Natural killer cell (primary cell): ENCODE results near the gene RYR2. TPM values are rescaled to one million over a fixed set of nuclear protein-coding genes. Genes with fewer than 3 reads are reported as not detected.

Experiments used
- ATAC-seq, 3 donors: fragments of 150-1000 bp in 2 of 3; fragments of 200-7000 bp in 1 of 3; cut with Tn5 transposase; 1 replicate in 1 of 3; 2 replicates in 2 of 3; pipeline ENCODE4 v1.10.0; 2021; ENCODE audit warnings: mild to moderate bottlenecking in 2 of 3, moderate library complexity in 2 of 3
- DNase-seq, 2 donors: peaks; one replicate each; pipeline versions ENCODE4 v3.0.0 to v3.0.0-alpha.2; 2013 to 2021; ENCODE audit warnings: mixed read lengths in 1 of 2
- H3K27ac ChIP-seq: one replicate; pipeline ENCODE4 v1.5.1; 2013; ENCODE audit warnings: mild to moderate bottlenecking, low read length
- H3K27me3 ChIP-seq: one replicate; pipeline ENCODE4 v1.6.1; 2013; ENCODE audit warnings: low read length; ENCODE audit not compliant: control insufficient read depth, insufficient read depth
- H3K36me3 ChIP-seq: one replicate; pipeline ENCODE4 v1.6.1; 2013; ENCODE audit warnings: low read length; ENCODE audit not compliant: control insufficient read depth, insufficient read depth
- H3K4me1 ChIP-seq: one replicate; pipeline ENCODE4 v1.6.1; 2013; ENCODE audit warnings: low read length; ENCODE audit not compliant: control insufficient read depth, insufficient read depth
- H3K4me3 ChIP-seq: one replicate; pipeline ENCODE4 v1.5.1; 2013; ENCODE audit warnings: low read length
- H3K9me3 ChIP-seq: one replicate; pipeline ENCODE4 v1.6.1; 2013; ENCODE audit warnings: low read length; ENCODE audit not compliant: control insufficient read depth, insufficient read depth
- H3K27ac Mint-ChIP-seq, 2 donors: one replicate each; pipeline ENCODE4 v1.8.0; 2022; ENCODE audit warnings: mild to moderate bottlenecking in 2 of 2, mixed read lengths in 2 of 2, moderate library complexity in 1 of 2
- H3K27me3 Mint-ChIP-seq, 2 donors: one replicate each; pipeline ENCODE4 v1.8.0; 2022; ENCODE audit warnings: low read depth in 2 of 2, mixed read lengths in 2 of 2
- H3K36me3 Mint-ChIP-seq: one replicate; pipeline ENCODE4 v1.8.0; 2022; ENCODE audit warnings: mixed read lengths
- H3K4me1 Mint-ChIP-seq, 2 donors: one replicate each; pipeline ENCODE4 v1.8.0; 2022; ENCODE audit warnings: mixed read lengths in 2 of 2
- H3K4me3 Mint-ChIP-seq: one replicate; pipeline ENCODE4 v1.8.0; 2022; ENCODE audit warnings: mild to moderate bottlenecking, moderate library complexity, mixed read lengths
- H3K9me3 Mint-ChIP-seq, 2 donors: one replicate each; pipeline ENCODE4 v1.8.0; 2022; ENCODE audit warnings: mixed read lengths in 2 of 2
- WGBS: methylation state at CpG from one replicate; pipeline ENCODE4 v1.1.7; 2013; ENCODE audit warnings: missing lambda C conversion rate; ENCODE audit not compliant: insufficient coverage; 5-methylcytosine and 5-hydroxymethylcytosine counted together
- intact Hi-C: fragments of 100-400 bp; cut with micrococcal nuclease; formaldehyde crosslinking; loops from one replicate; pipeline ENCODE4 v1.14.2; 2022
- total RNA-seq, 4 donors: library from RNA; stranded (reverse); fragments of 120-200 nt in 1 of 4; gene quantifications; one replicate each; pipeline versions ENCODE4 v1.2.3 to v1.2.4, GENCODE V29; 2013 to 2022
- TF ChIP-seq, protein P1 (sequence below): fragments of 200-600 bp; IDR thresholded peaks from one replicate; pipeline ENCODE4 v1.8.0; 2022; ENCODE audit warnings: antibody characterized with exemption

Gene RYR2
- total RNA-seq, 3 donors from 2014 or later (not counting 1 experiment from before 2014, with no cell fraction given) = 0.13 to 1.2 (median 0.38) TPM

DNA sequence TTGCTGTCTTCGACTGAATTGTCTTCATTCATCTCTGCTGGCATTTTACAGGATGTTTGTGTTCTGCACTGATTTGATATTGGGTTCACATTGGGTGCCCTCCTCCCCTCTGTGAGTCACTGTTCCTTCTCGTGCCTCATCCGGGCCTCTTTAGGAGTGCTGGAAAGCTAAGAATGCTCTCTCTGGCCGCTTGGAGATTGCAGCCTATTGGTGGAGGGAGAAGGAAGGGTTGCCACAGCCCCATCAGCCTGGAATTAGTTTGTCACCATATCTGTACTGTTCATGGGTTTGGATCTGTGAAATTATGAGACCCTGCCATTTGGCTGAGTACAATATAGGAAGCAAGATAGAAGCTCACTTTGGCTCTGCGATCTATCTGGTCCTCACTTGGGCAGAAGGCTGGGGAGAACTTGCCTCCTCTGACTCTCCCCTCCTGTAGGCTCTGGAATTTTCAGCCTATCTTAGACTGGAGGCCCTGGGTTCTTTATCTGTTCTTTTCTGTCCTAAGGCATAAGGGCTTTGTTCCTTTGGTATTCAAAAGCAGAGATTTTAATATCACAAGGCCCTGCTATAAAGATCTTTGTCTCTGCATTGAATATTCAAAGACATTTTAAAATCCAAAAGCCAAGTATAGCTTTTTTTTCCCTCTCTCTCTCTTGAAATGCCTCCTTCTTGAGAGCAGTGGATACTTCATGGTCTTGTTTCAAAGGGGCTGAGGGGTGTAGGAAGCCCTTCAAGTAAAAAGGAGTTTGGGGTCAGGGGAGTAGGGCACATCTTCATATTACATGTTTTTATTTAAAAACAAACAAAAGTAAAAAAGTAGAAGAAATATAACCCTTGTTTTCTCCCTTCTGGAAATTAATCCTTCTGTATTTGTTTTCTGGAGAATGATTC lies 500.8 kb downstream of the RYR2 start:
- H3K4me1 Mint-ChIP-seq = no peaks in the 10 kb centered on the region
- TF ChIP-seq, protein P1, sequence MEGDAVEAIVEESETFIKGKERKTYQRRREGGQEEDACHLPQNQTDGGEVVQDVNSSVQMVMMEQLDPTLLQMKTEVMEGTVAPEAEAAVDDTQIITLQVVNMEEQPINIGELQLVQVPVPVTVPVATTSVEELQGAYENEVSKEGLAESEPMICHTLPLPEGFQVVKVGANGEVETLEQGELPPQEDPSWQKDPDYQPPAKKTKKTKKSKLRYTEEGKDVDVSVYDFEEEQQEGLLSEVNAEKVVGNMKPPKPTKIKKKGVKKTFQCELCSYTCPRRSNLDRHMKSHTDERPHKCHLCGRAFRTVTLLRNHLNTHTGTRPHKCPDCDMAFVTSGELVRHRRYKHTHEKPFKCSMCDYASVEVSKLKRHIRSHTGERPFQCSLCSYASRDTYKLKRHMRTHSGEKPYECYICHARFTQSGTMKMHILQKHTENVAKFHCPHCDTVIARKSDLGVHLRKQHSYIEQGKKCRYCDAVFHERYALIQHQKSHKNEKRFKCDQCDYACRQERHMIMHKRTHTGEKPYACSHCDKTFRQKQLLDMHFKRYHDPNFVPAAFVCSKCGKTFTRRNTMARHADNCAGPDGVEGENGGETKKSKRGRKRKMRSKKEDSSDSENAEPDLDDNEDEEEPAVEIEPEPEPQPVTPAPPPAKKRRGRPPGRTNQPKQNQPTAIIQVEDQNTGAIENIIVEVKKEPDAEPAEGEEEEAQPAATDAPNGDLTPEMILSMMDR = no peak
- H3K36me3 Mint-ChIP-seq = no peaks in the 10 kb centered on the region
- no peaks in the 10 kb centered on the region for H3K27me3 ChIP-seq
- no peaks in the 10 kb centered on the region for H3K9me3 ChIP-seq
- ATAC-seq (no peak), DNase-seq (no peak)
- no peaks in the 10 kb centered on the region for H3K4me1 ChIP-seq
- intact Hi-C loops = no loop called here
- H3K27ac Mint-ChIP-seq = no peak overlapping the region
- no peak overlapping the region for H3K27ac ChIP-seq
- no peaks in the 10 kb centered on the region for H3K36me3 ChIP-seq
- no peak overlapping the region for H3K4me3 ChIP-seq
- no peaks in the 10 kb centered on the region for H3K9me3 Mint-ChIP-seq
- WGBS = 65% methylated on average over 5 of the region's 5 CpGs
- H3K4me3 Mint-ChIP-seq = no peak overlapping the region
- H3K27me3 Mint-ChIP-seq = no peaks in the 10 kb centered on the region

DNA sequence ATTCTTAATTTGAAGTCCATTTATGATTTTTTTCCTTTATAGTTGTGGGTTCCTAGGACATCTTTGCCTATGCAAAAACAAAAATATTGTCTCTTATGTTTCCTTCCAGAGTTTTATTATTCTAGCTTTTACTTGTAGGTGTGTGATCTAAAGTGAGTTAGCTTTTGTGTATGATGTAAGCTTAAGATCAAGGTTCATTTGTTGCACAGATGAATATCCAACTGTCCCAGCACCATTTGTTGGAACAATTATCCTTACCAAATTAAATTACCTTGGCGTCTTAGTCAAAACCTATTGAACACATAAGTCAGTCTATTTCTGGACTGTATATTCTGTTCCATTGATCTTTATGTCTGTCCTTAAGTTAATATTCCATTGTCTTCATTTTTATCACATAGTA lies 511.1 kb downstream of the RYR2 start:
- no peak for ATAC-seq
- no peak for DNase-seq
- no peak overlapping the region for H3K27ac ChIP-seq
- H3K27me3 ChIP-seq = no peaks in the 10 kb centered on the region
- intact Hi-C loops = no loop called here
- Mint-ChIP-seq H3K4me3 (no peak overlapping the region), H3K4me1 (no peaks in the 10 kb centered on the region), H3K27me3 (peaks cover 0 to 3% of the 10 kb centered on the region in 2 donors), H3K9me3 (no peaks in the 10 kb centered on the region), H3K27ac (no peak overlapping the region), H3K36me3 (no peaks in the 10 kb centered on the region)
- H3K36me3 ChIP-seq = no peaks in the 10 kb centered on the region
- H3K9me3 ChIP-seq = no peaks in the 10 kb centered on the region
- no CpG with 5 or more reads among the region's 1 CpG for WGBS
- H3K4me3 ChIP-seq = no peak overlapping the region
- H3K4me1 ChIP-seq = no peaks in the 10 kb centered on the region
- TF ChIP-seq, protein P1 = no peak

DNA sequence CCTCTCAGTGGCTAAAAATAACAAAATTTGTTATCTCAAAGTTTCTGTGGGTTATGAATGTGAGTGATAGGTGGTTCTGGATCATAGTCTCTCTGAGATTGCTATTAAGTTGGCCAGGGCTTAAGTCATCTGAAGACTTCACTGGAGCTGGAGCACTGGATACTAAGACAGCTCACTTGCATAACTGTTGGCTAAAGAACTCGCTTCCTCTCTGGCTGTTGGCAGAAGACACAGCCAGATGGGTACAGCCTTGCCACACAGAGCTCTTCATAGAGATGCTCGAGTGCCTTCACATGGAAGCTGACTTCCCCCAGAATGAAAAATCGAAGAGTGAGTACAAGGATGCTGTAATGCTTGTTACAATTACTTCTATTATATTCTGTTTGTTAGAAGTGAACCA lies 514.9 kb downstream of the RYR2 start:
- intact Hi-C loops = no loop called here
- H3K27ac Mint-ChIP-seq = no peak overlapping the region

More for the DNA sequence above, 514.9 kb downstream of the RYR2 start:
- no peaks in the 10 kb centered on the region for H3K9me3 ChIP-seq
- DNase-seq (no peak), ATAC-seq (no peak)
- no peak overlapping the region for H3K27ac ChIP-seq
- Mint-ChIP-seq H3K9me3 (no peaks in the 10 kb centered on the region), H3K4me3 (no peak overlapping the region), H3K27me3 (peaks cover 0 to 5% of the 10 kb centered on the region in 2 donors), H3K4me1 (no peaks in the 10 kb centered on the region), H3K36me3 (no peaks in the 10 kb centered on the region)
- TF ChIP-seq, protein P1 = no peak
- H3K36me3 ChIP-seq = no peaks in the 10 kb centered on the region
- H3K27me3 ChIP-seq = no peaks in the 10 kb centered on the region
- H3K4me3 ChIP-seq = no peak overlapping the region
- 65% methylated on average over 2 of the region's 3 CpGs for WGBS
- H3K4me1 ChIP-seq = no peaks in the 10 kb centered on the region
